HG03565 (cell line): ENCODE measurements around the gene RAPGEF3.

Source experiments
- ATAC-seq: cut with Tn5 transposase; IDR thresholded peaks from one replicate; pipeline ENCODE4 v1.9.1; 2021; ENCODE audit warnings: mild to moderate bottlenecking, moderate library complexity; ENCODE audit not compliant: unreplicated experiment

Gene RAPGEF3

GRCh38 chr12:47725091-47725772 lies 33.4 kb downstream of the RAPGEF3 start, which contains the start of gene ENDOU:
ENDOU (minus strand) TSS chr12:47725490; CDS start chr12:47725413, 77 bp downstream.
- ATAC-seq: no peak

- ATAC-seq: no peak
Measured at GRCh38 chr12:47722941-47723631, 35.6 kb downstream of the RAPGEF3 start.

GRCh38 chr12:47722136-47722834 lies 36.4 kb downstream of the RAPGEF3 start:
- ATAC-seq: no peak

GRCh38 chr12:47721431-47721973 lies 37.2 kb downstream of the RAPGEF3 start:
- no peak for ATAC-seq

- no peak for ATAC-seq
Measured at GRCh38 chr12:47718531-47718930, 40.1 kb downstream of the RAPGEF3 start.

GRCh38 chr12:47717443-47718193 lies 41.1 kb downstream of the RAPGEF3 start:
- no peak for ATAC-seq

- no peak for ATAC-seq
Measured at GRCh38 chr12:47717046-47717442, 41.6 kb downstream of the RAPGEF3 start.

GRCh38 chr12:47715877-47716548 lies 42.7 kb downstream of the RAPGEF3 start:
- no peak for ATAC-seq

- ATAC-seq: peak; percentile 77
Measured at GRCh38 chr12:47715393-47715876, 43.2 kb downstream of the RAPGEF3 start.

- no peak for ATAC-seq
Measured at GRCh38 chr12:47714826-47715386, 43.8 kb downstream of the RAPGEF3 start.

GRCh38 chr12:47712171-47712570 lies 46.5 kb downstream of the RAPGEF3 start:
- no peak for ATAC-seq

- ATAC-seq: no peak
Measured at GRCh38 chr12:47711448-47711847, 47.2 kb downstream of the RAPGEF3 start.

GRCh38 chr12:47710278-47710677 lies 48.4 kb downstream of the RAPGEF3 start:
- no peak for ATAC-seq

GRCh38 chr12:47709671-47710070 lies 49.0 kb downstream of the RAPGEF3 start:
- no peak for ATAC-seq

GRCh38 chr12:47709237-47709636 lies 49.4 kb downstream of the RAPGEF3 start:
- no peak for ATAC-seq

- peak; percentile 31 for ATAC-seq
Measured at GRCh38 chr12:47707905-47708543, 50.7 kb downstream of the RAPGEF3 start.

- ATAC-seq: no peak
Measured at GRCh38 chr12:47707355-47707754, 51.3 kb downstream of the RAPGEF3 start.

GRCh38 chr12:47705566-47706425 lies 52.9 kb downstream of the RAPGEF3 start, which contains the start of gene RPAP3:
RPAP3 (minus strand) TSS chr12:47706030; CDS start chr12:47702840, 3,190 bp downstream.
- peak; percentile 67 for ATAC-seq
